Mononuclear cell (primary cell): ENCODE measurements around the gene IPO8. TPM values are rescaled to one million over a fixed set of nuclear protein-coding genes. Genes with fewer than 3 reads are reported as not detected.
A peak's percentile ranks its signal among the peaks of the same experiment; 100 is the strongest.

Experiments used
- H3K27me3 ChIP-seq: 2 replicates; pipeline ENCODE4 v1.6.0; 2011; ENCODE audit warnings: low read length, control low read depth; ENCODE audit not compliant: insufficient read depth
- H3K4me1 ChIP-seq: 2 replicates; pipeline ENCODE4 v1.5.1; 2011; ENCODE audit warnings: mild to moderate bottlenecking, low read length, control low read depth; ENCODE audit not compliant: insufficient read depth
- H3K4me3 ChIP-seq: 2 replicates; pipeline ENCODE4 v1.5.1; 2011; ENCODE audit warnings: mild to moderate bottlenecking, low read length, moderate library complexity
- H3K9me3 ChIP-seq: 2 replicates; pipeline ENCODE4 v1.5.1; 2011; ENCODE audit warnings: low read depth, mild to moderate bottlenecking, control low read depth, low read length
- total RNA-seq: library from RNA; depleted of rRNA; stranded (reverse); fragments of >200 nt; gene quantifications from one replicate; pipeline ENCODE4 v1.2.3, GENCODE V29; 2012

Gene IPO8
- total RNA-seq = 13.7 TPM

DNA sequence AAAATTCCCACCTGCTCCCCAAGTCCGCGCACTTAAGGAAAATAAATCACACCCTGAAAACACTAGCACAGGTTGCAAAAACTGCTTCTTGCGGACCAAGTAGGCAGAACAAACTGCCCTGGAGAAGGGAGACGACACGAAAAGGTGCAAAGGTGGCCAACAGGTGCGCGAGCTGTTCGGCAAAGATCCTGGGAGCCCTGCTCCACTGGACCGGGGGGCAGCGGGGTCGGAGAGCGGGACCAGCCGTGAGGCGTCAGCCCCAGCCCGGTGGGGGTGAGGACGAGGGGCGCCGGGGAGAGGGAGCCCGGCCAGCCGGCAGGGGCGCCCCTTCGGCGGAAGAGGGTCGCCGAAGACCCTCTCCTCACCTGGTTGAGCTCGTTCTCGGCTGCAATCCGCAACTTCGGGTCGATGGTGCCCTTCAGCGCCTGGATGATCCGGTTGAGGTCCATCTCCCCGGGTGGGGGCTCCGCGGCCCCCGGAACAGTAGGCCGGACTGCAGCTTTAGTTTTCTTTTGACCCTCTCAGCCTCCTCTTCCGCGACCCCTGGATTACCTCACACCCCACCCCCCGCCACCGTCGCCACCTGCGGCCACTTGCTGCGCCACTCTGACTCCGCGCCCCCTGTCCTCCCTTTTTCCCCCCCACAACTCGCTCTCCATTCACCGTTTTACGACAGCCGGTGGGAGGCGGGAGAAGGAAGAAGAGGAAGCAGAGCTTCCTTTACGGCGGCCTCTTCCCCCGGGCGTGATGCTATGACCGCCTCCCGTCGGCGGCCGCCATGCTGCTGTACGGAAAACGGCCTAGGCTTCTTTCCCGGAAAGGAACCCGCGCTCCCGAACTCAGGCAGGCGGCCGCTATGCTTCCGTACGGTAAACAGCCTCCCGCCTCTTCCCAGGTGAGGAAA, at the start of gene IPO8:
Gene IPO8, minus strand, starts transcription at position 671 of the 904 bp plus-strand sequence. Its CDS starts 222 bp downstream, at position 449.
- H3K9me3 ChIP-seq = no peaks in the 10 kb centered on the region
- H3K27me3 ChIP-seq = no peaks in the 10 kb centered on the region
- peaks cover 33% of the 10 kb centered on the region for H3K4me1 ChIP-seq
- peak within 1 kb of the TSS; percentile 96 for H3K4me3 ChIP-seq

GRCh38 chr12:30744321-30744720, 48.7 kb upstream of the IPO8 start:
- Histone ChIP-seq H3K4me1 (no peaks in the 10 kb centered on the region), H3K4me3 (no peak overlapping the region), H3K27me3 (no peaks in the 10 kb centered on the region), H3K9me3 (no peaks in the 10 kb centered on the region)

- Histone ChIP-seq H3K4me1 (no peaks in the 10 kb centered on the region), H3K27me3 (no peaks in the 10 kb centered on the region), H3K9me3 (no peaks in the 10 kb centered on the region), H3K4me3 (no peak overlapping the region)
Measured at GRCh38 chr12:30740274-30740673, 44.6 kb upstream of the IPO8 start.

DNA sequence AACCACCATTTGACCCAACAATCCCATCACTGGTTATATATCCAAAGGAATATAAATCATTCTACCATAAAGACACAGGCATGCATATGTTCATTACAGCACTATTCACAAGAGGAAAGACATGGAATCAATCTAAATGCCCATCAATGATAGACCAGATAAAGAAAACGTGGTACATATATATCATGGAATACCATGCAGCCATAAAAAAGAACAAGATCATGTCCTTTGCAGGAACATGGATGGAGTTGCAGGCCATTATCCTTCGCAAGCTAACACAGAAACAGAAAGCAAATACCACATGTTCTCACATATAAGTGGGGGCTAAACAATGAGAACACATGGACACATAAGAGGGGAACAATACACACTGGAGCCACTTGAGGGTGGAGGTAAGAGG, 43.4 kb upstream of the IPO8 start:
- H3K27me3 ChIP-seq = no peaks in the 10 kb centered on the region
- H3K4me3 ChIP-seq = no peak overlapping the region
- no peaks in the 10 kb centered on the region for H3K9me3 ChIP-seq
- no peaks in the 10 kb centered on the region for H3K4me1 ChIP-seq

DNA sequence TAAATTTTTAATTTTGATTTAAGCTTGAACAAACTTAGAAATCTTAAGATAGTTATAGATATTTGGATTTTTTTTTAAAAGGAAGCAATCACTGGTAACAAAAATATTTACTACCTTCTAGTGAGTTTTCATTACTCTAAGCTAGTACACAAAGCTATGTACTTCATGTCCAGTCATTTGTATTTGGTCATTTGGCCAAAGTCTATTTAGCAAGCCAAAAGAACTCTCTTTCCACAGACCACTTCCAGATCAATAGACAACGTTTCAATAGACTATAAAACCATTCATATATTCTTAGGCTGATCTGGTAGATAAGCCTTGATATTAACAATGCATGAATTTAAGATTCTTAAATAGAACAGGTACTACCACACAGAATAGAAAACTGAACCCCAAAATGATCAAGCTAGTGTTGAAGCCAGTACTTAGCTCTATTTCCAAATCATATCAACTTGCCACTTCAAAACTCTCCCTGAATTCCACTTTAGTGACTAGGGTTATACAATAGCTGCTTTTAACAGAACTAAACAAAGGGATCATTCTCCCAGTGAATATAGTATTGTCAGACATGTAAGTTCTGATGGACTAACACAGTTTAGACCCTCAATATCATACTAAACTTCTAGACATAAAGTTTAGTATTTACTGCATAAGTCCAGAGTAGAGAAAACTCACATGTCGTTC, 37.4 kb upstream of the IPO8 start:
- Histone ChIP-seq H3K27me3 (no peaks in the 10 kb centered on the region), H3K4me3 (no peak overlapping the region), H3K4me1 (no peaks in the 10 kb centered on the region), H3K9me3 (no peaks in the 10 kb centered on the region)

DNA sequence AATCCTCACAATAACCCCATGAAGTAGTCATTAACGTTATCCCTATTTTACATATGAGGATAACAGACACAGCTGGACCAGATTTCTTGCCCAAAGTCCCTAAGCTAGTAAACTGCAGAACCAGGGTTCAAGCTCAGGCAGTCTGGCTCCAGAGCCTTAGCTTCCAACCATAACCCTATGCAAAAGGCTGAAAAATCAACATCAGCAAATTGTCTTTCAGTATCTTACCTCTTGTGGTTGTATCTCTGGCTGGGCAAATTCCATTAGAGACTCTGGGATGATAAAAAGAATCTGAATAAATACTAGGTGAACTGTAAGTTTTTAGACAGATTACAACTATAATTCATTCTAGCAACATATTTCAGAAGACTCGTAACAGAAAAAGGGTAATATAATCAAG, 34.3 kb upstream of the IPO8 start:
- no peak overlapping the region for H3K4me3 ChIP-seq
- no peaks in the 10 kb centered on the region for H3K9me3 ChIP-seq
- no peaks in the 10 kb centered on the region for H3K4me1 ChIP-seq
- no peaks in the 10 kb centered on the region for H3K27me3 ChIP-seq

- H3K4me3 ChIP-seq = no peak overlapping the region
- H3K9me3 ChIP-seq = no peaks in the 10 kb centered on the region
- H3K4me1 ChIP-seq = no peaks in the 10 kb centered on the region
- no peaks in the 10 kb centered on the region for H3K27me3 ChIP-seq
Measured at GRCh38 chr12:30729547-30729946, 33.9 kb upstream of the IPO8 start.

GRCh38 chr12:30726647-30727046, 31.0 kb upstream of the IPO8 start:
- Histone ChIP-seq H3K27me3 (no peaks in the 10 kb centered on the region), H3K4me3 (no peak overlapping the region), H3K4me1 (no peaks in the 10 kb centered on the region), H3K9me3 (no peaks in the 10 kb centered on the region)

- H3K9me3 ChIP-seq = no peaks in the 10 kb centered on the region
- no peak overlapping the region for H3K4me3 ChIP-seq
Measured at GRCh38 chr12:30725739-30726138, 30.1 kb upstream of the IPO8 start.

GRCh38 chr12:30719060-30719459, 23.4 kb upstream of the IPO8 start:
- Histone ChIP-seq H3K4me3 (no peak overlapping the region), H3K27me3 (no peaks in the 10 kb centered on the region), H3K4me1 (no peaks in the 10 kb centered on the region), H3K9me3 (no peaks in the 10 kb centered on the region)

More at GRCh38 chr12:30725739-30726138, 30.1 kb upstream of the IPO8 start:
- H3K27me3 ChIP-seq = no peaks in the 10 kb centered on the region
- H3K4me1 ChIP-seq = no peaks in the 10 kb centered on the region

DNA sequence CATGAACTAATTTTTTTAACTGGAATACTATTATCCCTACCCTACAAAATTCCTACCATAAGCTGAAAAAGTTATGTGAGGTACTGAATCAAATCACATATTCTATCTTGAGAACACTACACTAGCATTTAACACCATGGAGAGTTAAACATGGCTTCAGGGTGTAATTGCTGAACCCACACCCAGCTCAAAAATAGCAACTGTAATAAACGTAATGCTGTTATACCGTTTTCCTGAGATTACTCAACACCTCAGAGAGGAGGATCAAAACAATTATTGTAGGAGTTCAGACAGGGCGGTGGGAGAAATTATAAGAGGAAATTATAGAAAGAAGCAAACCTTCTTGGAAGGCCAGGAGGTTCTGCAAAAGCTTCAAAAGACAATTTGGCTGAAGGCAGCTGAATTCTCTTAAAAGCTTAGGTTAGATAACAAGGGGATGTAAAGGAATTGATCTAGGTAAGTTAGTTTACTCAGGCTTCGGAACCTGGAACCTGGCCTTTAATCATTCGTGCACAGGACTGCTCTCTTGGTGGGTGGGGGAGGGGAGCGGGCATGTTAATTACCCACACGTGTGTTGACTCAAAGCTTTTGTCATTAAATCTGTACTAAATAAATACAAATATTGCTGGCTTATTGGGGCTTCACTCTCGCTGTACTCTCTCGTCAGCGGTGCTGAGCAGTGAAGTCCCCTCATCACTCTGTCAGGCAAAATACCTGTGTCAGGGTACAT, 12.1 kb upstream of the IPO8 start:
- H3K27me3 ChIP-seq = no peaks in the 10 kb centered on the region
- H3K4me3 ChIP-seq = no peak overlapping the region
- no peaks in the 10 kb centered on the region for H3K9me3 ChIP-seq
- no peaks in the 10 kb centered on the region for H3K4me1 ChIP-seq

DNA sequence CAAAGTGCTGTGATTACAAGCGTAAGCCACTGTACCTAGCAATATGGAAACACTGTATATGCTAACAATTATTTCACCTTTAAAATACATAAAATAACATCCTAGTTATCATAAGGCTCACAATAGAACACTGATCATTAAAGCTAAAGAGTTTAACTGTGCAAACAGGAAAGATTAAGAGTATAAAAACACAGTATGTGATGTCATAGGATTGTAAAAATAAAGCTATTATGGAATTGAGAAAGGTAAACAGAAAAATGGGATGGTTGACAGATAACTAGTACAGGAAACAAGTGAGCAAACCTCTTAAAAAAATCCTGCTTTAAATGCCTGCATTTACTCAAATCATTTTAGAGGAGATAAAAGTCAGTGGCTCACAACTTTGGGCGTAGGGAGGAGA, 10.8 kb upstream of the IPO8 start:
- no peaks in the 10 kb centered on the region for H3K9me3 ChIP-seq
- H3K27me3 ChIP-seq = no peaks in the 10 kb centered on the region
- no peaks in the 10 kb centered on the region for H3K4me1 ChIP-seq
- H3K4me3 ChIP-seq = no peak overlapping the region

DNA sequence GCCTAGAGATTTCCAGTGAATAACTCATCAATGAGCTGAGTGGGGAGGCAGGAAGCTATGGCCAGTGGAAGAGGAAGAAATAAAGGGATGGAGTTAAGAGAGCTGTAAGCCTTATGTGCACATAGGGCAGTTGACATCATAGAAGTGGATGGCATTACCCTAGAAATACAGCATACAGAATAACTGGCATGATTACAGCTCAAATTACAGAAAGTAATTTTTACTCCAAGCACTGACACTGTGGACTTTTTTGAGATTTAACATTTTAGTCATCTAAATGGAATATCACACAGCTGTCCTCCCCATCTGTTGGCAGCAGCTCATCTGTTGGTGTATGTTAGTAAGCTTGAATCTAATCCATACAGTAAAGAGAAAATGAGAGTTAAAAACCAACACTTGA, 5.4 kb upstream of the IPO8 start:
- Histone ChIP-seq H3K9me3 (no peaks in the 10 kb centered on the region), H3K4me3 (no peak overlapping the region), H3K4me1 (peaks cover 6% of the 10 kb centered on the region), H3K27me3 (no peaks in the 10 kb centered on the region)

DNA sequence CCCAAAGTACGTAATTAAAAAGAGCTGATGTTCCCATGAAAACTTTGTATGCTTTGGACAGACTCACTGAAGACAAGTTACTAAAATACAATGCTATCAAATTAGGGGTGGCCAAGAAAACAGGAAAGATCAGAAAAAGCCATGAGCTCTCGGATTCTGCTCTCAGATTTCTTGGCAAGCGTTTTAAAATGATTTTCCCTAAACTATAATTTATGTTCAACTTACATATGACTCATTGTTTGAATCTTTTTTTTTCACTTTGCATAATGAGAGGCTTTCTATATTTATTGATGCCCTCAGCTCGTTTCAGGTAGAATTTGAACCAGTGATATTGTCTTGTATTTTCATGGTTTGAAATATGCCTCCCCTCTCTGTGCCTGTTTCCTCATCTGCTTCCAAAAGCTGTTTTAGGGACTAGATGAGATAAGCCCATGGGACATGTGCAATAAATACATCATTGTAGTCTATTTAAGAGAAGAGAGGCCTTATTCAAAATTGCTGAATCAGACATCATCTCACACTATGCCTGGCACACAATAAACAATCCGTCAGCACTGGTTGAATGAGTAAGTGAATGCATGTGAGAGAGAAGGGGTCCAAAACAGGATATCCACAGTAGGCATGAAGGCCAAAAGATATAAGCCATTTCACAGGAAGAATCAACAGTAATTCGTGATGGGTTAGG, 4.7 kb upstream of the IPO8 start:
- Histone ChIP-seq H3K4me3 (no peak overlapping the region), H3K4me1 (peaks cover 7% of the 10 kb centered on the region), H3K9me3 (no peaks in the 10 kb centered on the region), H3K27me3 (no peaks in the 10 kb centered on the region)

GRCh38 chr12:30698346-30698745, 2.7 kb upstream of the IPO8 start:
- Histone ChIP-seq H3K4me1 (peaks cover 25% of the 10 kb centered on the region), H3K4me3 (no peak overlapping the region), H3K27me3 (no peaks in the 10 kb centered on the region), H3K9me3 (no peaks in the 10 kb centered on the region)
